NCI-H2107 treated with DMSO at 0.1 percent for 48 hours (cell line): Measurements from ENCODE around the gene ASB1.

Experiments used
- DNase-seq: peaks from one replicate; lab custom pipeline; 2025; ENCODE audit not compliant: unreplicated experiment; lab: John Stamatoyannopoulos, UW

ASB1 gene

GRCh38 chr2:238422285-238422684, 4.4 kb upstream of the ASB1 start:
- no peak for DNase-seq

DNA sequence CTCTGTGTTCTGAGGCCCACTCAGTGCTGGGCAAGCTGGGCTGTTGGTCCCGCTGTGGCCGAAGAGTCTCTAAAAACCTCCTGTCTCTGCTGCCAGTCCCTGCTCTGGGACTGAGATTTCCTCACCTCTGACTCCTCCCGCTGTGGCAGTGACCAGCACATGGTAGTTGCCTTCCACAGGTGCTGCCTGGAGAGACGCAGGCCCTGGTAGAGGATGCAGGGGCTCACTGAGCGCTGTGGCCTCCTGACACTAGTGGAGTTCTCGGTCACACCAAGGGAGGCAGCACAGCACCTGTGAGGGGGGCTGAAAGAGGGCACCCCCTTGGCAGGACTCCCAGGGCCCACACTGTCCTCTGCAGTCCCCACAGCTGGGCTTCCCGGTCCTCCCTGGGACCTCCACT, 3.8 kb upstream of the ASB1 start:
- DNase-seq: no peak

- no peak for DNase-seq
Measured at GRCh38 chr2:238423561-238424312, 3.0 kb upstream of the ASB1 start.

GRCh38 chr2:238424313-238424700, 2.4 kb upstream of the ASB1 start:
- no peak for DNase-seq

GRCh38 chr2:238425505-238425978, 1.2 kb upstream of the ASB1 start:
- DNase-seq: no peak

DNA sequence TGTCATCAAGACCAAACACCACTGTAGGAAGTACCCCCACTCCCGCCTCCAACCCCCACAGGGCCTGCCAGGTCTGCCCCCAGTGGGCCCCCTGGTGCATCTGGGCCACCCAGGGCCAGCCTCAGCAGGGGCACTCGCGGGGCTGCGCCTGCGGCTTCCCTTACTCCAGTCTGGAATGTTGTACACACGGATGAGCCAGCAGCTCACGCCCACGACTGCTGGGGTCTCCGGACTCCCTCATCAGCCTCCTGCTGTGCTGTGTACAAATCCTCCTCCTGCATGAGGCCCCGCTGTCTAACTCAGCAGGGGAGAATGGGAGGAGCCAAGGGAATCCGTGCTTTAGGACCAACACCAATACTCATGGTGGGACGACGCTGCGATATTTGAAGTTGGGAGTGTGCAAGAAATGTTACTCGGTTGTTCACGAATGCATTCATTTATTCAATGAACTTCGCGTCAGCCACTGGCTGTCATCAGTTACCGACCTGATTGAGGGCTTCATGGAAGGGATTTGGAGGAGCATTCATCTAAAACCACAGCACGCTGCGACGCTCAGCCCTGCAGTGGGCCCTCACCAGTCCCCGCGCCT, 654 bp upstream of the ASB1 start:
- no peak for DNase-seq

DNA sequence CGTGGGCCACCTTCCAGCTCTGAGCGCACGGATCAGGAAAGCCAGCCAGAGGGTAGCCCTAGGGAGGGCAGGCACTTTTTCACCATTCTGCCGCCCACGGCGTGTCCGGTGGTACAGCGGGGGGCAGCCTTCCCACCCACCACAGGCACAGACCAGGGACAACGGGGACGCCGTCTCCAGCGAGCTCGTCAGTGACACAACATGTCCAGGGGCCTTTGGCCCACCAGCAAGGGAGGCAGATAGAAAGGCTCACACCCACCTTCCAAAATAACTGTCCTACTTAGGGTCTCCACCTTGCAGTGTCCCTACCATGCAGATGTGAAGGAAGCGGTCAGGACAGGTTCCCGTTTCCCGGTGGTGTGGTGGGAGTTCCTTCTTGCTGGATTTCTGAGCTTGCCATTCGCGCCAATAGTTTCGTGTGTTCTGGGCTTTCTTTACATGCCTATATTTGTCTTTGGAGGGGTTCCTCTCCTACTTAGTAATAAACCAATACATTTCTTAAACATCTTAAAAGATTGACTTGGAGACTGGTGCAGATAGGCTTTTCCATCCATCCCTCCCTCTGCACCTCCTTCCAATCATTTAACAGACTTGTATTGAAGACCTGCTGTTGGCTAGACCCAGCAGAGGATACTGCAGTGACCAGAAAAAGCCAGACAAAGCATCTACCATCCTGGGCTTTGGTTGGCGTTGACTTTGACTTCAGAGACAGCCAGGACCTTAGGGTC, 872 bp downstream of the ASB1 start:
- DNase-seq: no peak

DNA sequence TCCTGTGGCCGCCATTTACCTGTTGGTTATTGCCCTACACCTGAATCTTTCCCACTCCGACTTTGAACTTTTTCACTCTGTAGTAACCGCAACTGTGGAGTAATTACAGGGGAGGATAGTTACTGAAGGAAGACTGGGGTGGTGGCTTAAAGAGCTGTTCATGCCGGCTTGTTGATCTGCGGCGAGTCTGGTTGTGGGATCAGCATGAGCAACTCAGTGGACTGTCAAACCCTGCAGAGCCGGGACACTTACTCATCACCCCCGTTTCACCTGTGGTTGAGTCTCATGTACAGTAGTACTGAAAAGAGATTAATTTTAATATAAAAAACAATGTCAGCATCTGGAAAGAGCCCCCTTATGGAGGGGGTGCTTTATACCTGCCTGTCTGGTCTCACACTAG, 2.1 kb downstream of the ASB1 start:
- DNase-seq: no peak

- DNase-seq: no peak
Measured at GRCh38 chr2:238430781-238431180, 4.1 kb downstream of the ASB1 start.

- no peak for DNase-seq
Measured at GRCh38 chr2:238431456-238431855, 4.7 kb downstream of the ASB1 start.

DNA sequence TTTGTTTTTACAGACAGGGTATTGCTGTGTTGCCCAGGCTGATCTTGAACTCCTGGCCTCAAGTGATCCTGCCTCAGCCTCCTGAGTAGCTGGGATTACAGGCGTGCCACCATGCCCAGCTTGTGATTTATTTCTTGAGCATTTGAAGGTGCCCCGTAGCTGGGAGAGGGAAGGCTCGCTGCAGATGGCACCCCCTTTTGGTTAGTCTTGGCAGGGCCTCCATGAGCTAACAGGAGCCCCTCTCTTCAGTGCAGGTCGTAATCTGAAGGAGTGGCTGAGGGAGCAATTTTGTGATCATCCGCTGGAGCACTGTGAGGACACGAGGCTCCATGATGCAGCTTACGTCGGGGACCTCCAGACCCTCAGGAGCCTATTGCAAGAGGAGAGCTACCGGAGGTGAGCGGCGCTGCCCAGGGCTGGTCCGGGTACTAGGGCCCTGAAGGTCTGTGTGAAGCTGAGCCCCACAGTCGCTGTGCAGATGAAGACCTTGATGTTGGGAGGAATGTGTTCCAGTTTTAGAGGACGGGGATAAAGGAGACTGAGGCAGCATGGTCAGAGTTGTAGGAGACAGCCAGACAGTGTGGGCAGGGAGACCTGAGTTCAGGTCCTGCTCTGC, 6.7 kb downstream of the ASB1 start:
- no peak for DNase-seq

DNA sequence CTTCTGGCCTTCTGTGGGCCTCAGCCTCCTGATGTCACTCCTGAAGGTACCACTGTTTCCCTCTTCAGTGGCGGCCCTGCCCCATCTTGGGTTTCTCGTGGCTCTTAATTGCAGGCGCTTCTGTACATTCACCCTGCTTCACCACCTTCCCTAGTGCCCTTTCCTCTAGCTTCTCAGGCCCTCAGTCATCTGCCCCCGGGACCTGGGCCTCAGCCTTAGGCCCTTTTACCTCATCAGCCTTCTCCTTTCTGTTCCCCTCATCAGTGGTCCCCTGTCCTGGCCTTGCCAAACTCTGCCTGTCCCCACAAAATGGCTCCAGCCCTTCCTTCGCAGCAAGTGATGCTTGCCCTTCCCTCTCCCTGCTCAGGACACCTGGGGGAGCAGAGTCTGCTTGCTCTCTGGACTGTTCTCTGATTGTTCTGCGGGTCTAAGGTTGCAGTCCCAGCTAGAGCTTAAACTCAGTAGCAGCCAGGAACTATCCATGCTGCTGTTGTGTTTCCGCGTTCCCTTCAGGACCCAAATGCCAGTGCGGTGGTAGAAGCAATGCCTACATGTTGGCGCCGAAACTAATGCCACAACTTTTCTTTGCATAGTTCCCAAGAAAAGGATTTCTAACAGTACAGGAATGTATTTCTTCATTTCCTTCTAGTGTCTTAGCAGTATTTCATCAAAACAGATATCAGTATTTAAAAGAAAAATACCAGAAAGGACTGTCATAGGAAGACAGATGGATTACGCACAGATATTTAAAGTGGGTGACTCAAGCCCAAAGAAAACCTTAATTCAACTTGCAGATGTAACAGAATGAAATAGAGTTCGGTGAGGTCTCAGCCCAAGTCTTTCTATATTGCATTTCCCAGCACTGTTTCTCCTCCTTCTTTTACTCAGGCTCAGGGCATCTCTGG, 7.5 kb downstream of the ASB1 start:
- no peak for DNase-seq

DNA sequence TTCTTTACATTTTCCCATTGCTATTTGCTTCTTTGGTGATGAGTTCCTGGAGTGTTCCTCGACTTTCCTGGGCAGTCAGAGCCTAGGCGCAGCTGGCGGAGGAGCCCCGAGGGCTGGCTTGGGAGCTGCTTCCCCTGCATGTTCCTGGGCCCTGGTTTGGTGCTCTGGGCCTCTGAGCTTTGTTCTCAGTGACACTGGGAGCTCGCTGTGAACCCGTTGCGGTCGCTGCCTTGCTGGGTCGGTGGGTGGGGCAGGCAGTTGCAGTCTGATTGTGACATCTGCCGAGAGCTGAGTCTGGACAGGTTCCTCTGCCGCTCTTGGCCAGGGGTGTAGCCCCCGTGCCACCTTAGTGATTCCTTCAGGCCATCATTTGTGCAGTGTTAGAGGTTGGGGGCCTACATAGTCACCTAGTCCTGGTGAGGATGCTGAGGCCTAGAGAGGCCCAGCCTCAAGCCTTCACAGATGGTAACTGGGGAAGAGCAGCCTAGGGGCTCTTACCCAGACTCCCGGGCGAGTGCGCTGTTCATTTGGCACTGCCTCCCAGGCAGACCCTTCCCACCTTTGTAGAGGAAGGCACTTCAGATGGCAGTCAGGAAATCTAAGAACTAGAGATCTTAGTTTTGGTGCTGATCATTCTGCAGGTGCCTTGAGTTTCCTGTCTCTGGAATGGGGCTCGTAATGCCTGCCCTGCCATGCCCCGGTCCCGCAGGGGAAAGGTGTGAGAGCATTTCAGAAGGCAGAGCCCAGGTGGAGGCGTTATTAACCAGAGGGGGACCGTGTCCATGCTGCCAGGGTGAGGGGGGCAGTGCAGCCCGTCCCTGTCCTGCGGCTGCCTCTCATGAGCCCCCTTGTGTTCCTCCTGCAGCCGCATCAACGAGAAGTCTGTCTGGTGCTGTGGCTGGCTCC, 8.4 kb downstream of the ASB1 start:
- DNase-seq: no peak

DNA sequence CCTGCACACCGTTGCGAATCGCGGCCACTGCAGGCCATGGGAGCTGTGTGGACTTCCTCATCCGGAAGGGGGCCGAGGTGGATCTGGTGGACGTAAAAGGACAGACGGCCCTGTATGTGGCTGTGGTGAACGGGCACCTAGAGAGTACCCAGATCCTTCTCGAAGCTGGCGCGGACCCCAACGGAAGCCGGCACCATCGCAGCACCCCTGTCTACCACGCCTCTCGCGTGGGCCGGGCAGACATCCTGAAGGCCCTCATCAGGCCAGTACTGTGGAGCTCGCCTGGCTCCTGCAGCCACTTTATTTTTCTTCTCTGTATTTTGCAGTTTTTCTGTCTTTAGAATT, 9.0 kb downstream of the ASB1 start:
- DNase-seq: no peak

DNA sequence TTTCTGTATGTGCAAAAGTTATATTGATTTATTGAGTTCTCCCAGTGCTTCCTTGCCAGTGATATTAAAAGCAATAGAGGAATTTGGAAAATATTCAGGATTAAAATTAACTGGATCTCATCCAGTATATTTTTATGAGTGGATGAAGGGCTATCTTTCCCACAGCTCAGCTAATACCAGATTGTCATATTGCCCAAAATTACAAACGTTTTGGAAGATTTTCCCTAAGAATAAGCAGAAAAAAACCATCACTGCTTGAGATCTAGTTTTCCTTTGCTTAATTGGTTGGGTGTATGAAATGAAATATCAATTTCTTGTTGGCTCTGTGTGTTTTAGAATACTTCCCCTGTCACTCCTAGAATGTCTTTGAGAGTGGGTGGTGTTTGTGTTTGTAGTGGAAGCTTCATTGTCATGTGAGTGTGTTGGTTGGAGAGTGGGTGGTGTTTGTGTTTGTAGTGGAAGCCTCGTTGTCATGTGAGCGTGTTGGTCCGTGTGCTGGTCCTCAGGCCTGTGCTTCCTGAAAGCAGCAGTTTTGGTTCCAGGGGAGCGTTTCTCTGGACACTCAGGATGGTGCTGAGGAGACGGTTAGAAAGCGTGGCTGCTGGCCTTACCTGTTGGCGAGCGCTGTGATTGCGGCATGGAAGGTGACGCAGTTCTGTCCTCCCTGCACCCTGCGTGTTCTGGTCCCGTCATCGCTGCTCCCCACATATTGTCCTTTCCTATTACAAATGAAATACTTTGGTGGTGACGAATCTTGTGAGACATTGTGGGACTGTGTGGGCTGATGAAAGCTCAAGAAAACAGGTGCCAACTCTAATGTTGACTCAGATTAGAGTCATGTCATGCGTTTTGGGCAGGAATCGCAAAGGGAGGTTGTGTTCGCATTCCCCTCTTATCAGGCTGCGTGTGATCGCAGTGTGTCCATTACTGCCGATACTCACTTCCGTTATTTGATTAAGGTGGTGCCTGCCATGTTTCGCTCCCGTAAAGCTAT, 12.4 kb downstream of the ASB1 start:
- no peak for DNase-seq

- no peak for DNase-seq
Measured at GRCh38 chr2:238439917-238440316, 13.2 kb downstream of the ASB1 start.

- no peak for DNase-seq
Measured at GRCh38 chr2:238440331-238440730, 13.6 kb downstream of the ASB1 start.

GRCh38 chr2:238440767-238441166, 14.0 kb downstream of the ASB1 start:
- DNase-seq: no peak
